Esophagus muscularis mucosa (tissue), 4 donors: ENCODE data around the gene DCC.

ENCODE experiments used
- EP300 ChIP-seq: sonication (generic); formaldehyde crosslinking; IDR thresholded peaks from one replicate; pipeline ENCODE4 v1.6.1; 2017; ENCODE audit warnings: antibody characterized with exemption
- POLR2A ChIP-seq: fragments of 450-650 bp; IDR thresholded peaks from one replicate; pipeline ENCODE4 v1.6.1; 2017; ENCODE audit warnings: antibody characterized with exemption, moderate library complexity, mild to moderate bottlenecking, low read depth
- POLR2AphosphoS5 ChIP-seq, 2 donors: sonication (generic); formaldehyde crosslinking; IDR thresholded peaks; one replicate each; pipeline ENCODE4 v1.6.1; 2017; ENCODE audit warnings: antibody characterized with exemption in 2 of 2
- TF ChIP-seq, protein P1 (sequence below), 3 experiments: fragments of 200-600 bp in 2 of 3; fragments of 450-650 bp in 1 of 3; sonication (generic) in 2 of 3; IDR thresholded peaks; one replicate each; pipeline ENCODE4 v1.5.1; 2017 to 2019; ENCODE audit warnings: antibody characterized with exemption in 3 of 3, mild to moderate bottlenecking in 2 of 3, moderate library complexity in 1 of 3

DNA sequence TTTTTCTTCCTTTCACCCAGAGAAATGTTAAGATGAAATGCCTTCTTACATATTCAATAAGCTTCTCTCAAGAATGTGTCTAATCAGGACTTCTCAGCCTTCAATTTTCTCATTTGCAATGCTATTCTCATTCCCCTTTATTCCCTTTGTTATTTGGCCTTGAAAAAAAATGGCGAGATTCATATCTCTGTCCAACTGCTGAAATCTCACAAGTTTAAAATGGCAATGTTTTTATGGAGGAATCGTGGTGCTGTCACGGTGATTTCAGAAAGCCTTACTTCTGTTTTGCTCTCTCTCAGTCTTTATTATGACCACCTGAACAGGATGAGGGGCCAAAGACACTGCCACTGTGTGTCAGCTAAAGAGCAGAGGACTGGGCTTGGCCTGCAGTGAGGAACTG lies 928.5 kb downstream of the DCC start:
- TF ChIP-seq, protein P1, sequence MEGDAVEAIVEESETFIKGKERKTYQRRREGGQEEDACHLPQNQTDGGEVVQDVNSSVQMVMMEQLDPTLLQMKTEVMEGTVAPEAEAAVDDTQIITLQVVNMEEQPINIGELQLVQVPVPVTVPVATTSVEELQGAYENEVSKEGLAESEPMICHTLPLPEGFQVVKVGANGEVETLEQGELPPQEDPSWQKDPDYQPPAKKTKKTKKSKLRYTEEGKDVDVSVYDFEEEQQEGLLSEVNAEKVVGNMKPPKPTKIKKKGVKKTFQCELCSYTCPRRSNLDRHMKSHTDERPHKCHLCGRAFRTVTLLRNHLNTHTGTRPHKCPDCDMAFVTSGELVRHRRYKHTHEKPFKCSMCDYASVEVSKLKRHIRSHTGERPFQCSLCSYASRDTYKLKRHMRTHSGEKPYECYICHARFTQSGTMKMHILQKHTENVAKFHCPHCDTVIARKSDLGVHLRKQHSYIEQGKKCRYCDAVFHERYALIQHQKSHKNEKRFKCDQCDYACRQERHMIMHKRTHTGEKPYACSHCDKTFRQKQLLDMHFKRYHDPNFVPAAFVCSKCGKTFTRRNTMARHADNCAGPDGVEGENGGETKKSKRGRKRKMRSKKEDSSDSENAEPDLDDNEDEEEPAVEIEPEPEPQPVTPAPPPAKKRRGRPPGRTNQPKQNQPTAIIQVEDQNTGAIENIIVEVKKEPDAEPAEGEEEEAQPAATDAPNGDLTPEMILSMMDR (IDR thresholded peaks at IDR 0.05) = no peak
- TF ChIP-seq POLR2AphosphoS5 (IDR thresholded peaks at IDR 0.05) (no peak), POLR2A (no peak), EP300 (no peak)
